GM19099 (cell line): ENCODE data around the gene TMOD1.
A peak's percentile ranks its signal among the peaks of the same experiment; 100 is the strongest.

Experiments
- POLR2A ChIP-seq: IDR thresholded peaks from 3 replicates; pipeline ENCODE4 v1.6.1; 2011; ENCODE audit warnings: low read depth; ENCODE audit not compliant: insufficient read length; ENCODE audit errors: extremely low read depth

Gene TMOD1

DNA sequence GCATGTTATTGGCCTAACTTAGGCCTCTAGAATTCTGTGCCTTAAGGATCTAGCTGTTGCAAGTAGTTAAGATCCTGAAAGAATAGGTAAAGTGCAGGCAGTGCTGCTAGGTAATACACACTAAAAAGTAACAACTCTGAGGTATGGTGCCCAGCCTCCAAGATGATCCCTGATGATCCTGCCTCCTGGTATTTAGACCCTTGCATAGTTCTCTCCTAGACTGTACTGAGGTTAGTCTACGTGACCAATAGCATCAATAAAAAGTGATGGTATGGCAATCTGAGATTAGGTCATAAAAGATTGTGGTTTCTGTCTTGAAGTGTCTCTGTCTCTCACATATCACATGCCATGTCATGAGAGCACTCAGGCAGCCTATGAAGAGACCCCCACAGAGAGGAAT is 122.5 kb downstream of the TMOD1 start:
- TF ChIP-seq POLR2A: no peak

DNA sequence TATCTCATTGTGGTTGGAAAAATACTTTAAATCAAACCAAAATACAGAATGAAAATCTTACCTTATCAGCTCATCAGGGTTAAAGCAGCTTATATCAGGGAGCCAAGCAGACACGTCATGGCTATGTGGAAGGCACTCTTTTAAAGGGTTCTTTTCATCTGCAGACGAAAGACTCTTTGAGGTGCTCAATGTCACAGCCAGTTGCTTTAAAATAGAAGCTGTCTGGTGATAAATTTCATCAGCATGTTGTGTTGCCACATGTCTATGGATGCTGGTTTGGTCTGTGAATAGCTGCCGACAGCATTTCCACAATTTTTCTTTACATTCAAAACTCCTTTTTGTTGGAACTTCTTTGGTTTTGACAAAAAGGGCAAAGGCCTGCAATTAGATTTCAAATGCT is 124.2 kb downstream of the TMOD1 start:
- no peak for TF ChIP-seq POLR2A

DNA sequence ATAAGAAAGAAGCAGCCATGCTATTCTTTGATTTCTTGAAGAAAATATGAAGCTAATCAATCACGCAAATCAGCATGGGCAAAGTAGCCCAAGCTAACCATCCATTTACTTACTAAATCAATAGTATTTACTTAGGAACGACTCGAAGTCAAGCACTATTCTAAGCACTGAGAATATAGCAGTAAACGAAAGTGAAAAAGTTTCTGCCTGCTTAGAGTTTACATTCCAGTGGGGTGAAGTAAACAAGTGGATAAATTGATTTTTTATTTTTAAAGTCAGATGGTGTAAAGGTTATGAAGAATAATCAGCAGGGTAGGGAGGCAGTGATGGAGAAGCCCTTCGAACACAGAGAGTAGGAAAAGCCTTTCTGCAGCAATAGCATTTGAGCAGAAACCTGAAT is 126.2 kb downstream of the TMOD1 start:
- TF ChIP-seq POLR2A: no peak

DNA sequence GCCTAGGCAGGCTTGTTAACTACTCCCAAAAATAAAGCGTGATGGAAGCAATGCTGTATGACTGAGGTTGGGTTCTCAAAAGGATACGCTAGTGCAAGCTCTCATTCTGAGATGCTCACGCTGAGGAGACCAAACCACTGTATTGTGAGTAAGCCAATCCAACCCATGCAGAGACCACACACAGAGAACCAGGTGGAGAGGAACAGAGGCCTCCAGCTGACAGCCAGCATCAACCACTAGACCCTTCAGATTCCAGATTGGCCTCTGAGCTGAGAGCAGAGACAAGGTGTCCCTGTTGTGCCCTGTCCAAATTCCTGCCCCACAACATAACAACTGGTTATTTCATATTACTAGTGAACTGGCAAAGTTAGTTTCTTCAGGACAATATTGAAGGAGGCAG is 127.2 kb downstream of the TMOD1 start:
- TF ChIP-seq POLR2A: no peak

DNA sequence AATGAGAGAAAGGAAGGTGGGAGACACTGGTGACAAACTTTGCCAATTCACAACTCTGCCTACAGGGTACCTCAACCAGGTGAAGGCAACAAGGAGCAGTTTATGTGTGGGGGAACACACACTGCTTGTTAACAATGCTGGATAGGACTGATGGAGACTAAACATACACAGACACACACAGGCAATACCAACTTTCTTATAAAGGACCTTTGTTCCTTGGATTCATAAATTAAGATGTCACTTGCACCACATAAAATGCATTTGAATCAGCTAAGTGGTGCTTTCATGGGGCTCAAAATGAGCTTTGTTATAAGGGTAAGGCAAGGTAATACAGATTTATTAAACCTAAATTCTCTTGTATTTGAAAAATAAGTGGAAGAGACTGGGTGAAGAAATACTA is 127.7 kb downstream of the TMOD1 start:
- TF ChIP-seq POLR2A: no peak

DNA sequence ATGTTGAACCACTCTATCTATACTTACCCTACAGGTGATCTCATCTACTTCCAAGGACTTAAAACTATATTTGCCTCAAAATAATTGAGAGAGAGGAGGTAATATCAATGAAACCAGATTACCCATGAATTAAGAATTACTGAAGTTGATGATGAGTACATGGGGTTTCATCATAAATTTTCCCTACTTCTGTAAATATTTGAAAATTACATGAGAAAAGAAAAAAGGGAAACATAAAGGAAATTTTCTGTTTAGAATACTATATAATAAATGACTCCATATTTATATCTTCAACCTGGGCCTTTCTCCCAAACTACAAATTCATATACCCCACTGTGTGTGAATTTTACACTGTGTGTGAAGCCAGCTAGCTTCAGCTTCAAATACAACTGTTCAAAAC is 129.1 kb downstream of the TMOD1 start:
- TF ChIP-seq POLR2A: no peak

DNA sequence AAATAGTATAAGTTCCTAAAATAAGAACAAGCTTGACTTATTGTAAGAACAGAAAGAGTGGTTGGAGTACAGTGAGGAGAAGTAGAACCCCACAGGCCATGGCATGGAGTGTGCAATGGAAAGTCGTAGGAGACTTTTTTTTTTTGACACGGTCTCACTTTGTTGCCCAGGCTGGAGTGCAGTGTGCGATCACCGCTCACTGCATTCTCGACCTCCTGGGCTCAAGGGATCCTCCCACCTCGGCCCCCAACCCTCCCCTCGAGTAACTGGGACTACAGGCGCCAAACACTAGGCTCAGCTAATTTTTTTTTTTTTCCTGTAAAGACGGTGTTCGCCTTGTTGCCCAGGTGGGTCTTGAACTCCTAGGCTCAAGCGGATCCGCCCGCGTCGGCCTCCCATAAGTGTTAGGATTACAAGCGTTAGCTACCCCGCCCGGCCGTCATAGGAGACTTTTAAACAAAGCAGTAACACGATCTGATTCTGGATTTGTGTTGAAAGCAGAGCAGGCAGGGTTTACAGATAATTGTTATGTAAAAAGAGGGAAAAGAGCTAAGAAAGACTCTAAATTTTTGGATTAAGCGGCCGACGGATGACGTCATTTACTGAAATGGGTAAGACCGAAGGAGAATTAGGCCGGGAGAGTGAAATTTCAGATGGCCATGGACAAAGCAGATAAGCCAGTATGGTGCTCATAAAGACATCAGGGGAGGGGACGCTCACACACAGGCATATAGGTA is 130.9 kb downstream of the TMOD1 start:
- TF ChIP-seq POLR2A: no peak

DNA sequence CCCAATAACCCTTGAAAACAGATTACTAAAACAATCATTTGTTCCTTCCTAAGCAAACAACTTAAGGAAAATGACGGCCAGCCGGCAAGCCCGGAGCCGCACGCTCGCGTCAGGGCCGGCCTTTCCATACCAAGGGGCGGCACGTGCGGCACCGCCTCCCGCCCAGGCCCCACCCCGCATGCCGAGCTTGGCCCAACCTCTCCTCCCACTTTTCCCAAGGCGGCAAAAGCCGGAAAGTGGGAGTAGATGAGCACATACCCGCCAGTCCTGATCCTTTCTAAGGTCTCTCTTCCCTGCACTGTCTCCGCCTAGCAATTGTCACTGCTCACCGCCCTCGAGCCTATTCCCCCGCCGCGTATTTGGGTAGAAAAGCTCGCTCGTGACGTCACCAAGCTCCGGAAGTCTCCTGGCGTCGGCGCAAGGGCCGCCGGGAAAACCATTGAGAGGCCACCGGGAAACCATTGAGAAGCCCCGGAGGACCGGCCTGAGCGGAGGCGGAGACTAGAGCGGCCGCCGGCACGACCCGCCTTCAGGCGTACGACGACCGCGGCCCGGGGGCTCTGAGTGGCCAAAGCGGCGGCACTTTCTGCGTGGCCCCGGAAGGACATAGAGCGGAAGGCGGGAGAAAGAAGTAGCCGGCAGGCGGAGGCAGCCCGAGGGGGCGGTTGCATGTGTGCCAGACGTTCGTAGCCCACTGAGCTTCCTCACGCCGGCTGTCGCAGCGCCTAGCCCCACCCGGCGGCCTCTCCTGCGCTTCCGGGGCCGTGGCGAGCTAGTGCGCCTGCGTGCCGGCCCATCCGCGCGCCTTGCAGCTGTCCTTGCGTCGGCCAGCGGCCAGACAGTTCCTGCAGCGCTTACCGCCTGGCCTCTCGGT is 131.8 kb downstream of the TMOD1 start, which contains the start of the genes NCBP1 and TSTD2:
TSS of gene NCBP1 (plus strand) at position 837 of the 874 bp plus-strand sequence. CDS start 61 bp downstream, outside the sequence.
TSS of gene TSTD2 (minus strand) at position 384 of the 874 bp plus-strand sequence. CDS start 5,806 bp downstream, outside the sequence.
- TF ChIP-seq POLR2A: peak; percentile 92

DNA sequence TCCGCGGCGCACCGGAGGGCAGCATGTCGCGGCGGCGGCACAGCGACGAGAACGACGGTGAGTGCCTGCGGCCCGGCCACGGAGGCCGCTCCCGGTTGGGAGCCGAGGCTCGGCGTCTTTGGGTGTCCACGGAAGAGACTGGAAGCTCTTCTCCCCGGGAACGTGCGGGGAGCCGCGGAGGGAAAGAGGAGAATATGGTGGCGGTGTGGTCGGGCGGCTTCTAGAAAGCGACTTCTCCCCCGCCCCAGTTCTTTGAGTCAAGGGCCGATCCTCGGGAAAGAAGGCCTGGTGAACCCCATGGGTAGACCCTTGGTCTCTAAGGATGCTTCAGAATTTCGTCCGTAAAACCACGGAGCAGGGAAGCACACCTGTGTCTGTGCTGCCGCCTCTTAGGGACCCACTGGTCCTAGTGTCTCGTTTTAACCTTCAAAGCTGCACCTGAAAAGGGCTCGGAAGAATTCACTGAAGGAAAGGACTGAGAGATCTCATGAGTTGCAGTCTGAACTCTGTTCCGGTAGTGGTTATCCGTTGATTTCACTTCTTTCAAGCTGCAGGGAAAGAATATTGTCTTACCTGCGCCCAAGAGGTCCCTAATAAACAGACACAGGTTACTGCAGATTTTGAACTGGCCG is 132.5 kb downstream of the TMOD1 start:
- no peak for TF ChIP-seq POLR2A

DNA sequence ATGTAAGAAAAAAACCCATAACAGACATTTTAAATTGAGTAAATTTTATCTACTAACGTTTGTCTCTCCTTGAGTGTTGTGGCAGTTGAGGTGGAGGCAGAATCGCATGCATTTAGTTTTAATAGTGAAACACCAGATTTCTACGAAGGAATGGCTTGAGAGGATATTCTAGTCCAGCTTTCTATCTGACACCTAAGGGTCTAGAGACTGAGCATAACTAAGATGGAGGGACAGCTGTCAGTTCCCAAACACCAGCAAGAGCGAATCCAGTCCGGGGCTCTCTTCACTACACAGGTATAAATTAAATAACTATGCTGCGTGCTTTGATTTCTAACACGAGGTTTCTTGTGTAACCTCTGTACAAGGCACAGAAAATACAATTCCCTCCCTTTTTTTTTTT is 133.6 kb downstream of the TMOD1 start:
- no peak for TF ChIP-seq POLR2A

DNA sequence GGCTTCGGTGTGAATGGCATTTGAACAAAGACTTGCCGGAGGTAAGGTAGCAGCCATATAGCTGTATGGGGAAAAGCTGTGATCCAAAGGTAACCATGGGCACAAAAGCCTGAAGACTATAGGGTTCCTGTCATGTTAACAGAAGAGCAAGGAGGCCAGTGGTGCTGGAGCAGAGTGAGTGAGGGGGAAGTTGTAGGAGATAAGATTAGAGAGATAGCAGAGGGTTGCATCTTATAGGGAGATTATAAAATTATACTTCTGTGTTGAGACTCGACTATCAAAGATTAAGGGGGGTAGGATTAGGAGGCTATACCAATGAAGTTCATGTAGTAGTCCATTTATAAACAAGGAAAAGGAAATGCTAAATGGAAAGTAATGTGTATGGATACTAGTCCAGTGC is 135.4 kb downstream of the TMOD1 start:
- TF ChIP-seq POLR2A: no peak

DNA sequence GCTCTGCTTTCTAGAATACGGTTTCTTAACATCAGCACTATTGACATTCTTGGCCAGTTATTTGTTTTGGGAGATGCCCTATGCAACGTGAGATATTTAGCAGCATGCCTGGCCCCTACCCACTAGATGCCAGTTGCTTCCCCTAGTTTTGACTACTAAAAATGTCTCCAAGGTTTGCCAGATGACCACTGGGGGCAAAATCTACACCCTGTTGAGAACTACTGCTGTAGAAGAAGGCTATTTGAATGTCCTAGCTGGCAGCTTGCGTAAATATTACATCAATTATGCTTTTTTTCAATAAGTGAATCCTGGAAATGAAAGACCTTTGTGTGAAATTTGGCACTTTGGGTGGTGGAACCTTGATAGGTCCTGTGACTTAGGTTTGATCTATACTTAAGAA is 137.2 kb downstream of the TMOD1 start:
- no peak for TF ChIP-seq POLR2A

DNA sequence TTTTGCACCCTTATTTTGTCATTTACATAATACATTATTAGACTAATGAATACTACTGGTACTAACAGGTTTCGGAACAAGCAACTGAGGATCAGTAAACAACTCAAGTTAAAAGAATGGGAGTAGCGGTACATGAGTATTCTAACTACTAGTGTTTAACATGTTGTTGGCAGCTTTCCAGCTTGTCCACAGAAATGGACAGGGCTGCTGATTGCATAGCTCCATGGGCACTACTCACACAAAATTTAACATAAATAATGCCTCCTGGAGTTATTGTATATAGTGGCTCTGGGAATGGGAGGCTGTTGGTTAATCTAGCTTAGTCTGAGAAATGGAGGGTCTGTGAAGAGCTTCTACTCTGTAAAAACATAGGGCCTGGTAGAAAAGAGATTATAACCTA is 138.9 kb downstream of the TMOD1 start:
- TF ChIP-seq POLR2A: no peak

DNA sequence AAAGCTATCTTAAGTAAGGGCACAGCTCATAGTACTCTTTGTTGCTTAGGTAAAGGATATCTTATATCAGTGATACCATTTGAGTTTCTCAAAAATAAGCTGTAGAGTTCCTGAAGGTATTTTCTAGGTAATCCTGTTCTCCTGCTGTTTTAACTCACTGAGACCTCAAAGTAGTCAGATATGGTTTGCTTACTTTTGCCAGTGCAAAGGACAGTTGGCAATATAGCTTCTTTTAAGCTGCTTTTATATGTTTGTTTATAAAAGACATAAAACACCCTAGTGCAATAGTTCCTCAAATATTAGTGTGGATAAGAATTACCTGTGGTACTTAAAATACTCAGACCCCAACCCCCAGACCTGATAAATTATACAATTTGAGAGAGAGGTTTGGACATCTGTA is 144.3 kb downstream of the TMOD1 start:
- TF ChIP-seq POLR2A: no peak

DNA sequence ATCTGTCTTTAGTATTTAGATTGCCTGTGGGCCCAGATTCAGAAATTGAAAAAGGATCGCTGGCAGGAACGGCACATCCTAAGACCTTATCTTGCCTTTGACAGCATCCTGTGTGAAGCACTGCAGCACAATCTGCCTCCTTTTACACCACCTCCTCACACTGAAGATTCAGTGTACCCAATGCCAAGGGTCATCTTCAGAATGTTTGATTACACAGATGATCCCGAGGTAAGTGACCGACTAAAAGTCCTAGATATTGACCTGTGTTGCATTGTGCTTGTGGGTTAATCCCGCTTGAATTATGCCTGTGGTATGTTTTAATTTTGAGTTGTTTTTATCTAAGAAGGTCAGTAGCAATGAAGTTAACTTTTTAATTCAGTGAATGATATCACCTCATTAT is 146.5 kb downstream of the TMOD1 start:
- TF ChIP-seq POLR2A: no peak
